Measurements from ENCODE around the gene ADM2.

Gene ADM2

DNA sequence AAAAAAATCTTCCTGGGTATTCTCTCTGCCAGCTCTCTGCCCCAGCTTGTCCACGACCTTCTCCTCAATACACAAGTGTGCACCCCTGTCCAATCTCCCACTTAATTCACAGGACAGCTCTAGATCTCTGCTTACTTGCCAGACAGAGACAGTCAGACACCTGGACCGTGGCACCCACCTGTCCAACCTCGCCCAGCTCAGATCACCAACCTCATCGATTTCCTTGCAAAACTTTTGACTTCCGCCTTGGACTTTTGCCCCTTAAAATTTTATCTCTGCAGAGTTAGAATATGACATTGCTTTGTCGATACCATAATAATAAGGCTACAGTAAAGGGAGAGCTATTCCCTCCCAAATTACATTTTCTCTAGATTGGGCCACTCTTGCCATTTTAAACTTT is 15.8 kb downstream of the ADM2 start:
- no peak overlapping the region for H3K4me3 ChIP-seq (ENCODE audit: low read length)
- H3K79me2 ChIP-seq (ENCODE audit: low read length) = no peaks in the 10 kb centered on the region
- H3F3A ChIP-seq (ENCODE audit: insufficient read depth, low read length) = peaks cover 9% of the 10 kb centered on the region; the same call in 1 of the 2 replicates
- H3K9ac ChIP-seq (ENCODE audit: low read length) = no peak overlapping the region
- H4K20me1 ChIP-seq (ENCODE audit: insufficient read depth, low read length) = no peaks in the 10 kb centered on the region
- no peaks in the 10 kb centered on the region for H3K27me3 ChIP-seq (replicated peaks; ENCODE audit: insufficient read depth, low read length)
- H3K36me3 ChIP-seq (replicated peaks; ENCODE audit: insufficient read depth, low read length) = no peaks in the 10 kb centered on the region
- no peak overlapping the region for H3K27ac ChIP-seq (ENCODE audit: low read length)
- no peak overlapping the region for H2AFZ ChIP-seq (ENCODE audit: low read length)
- H3K4me2 ChIP-seq (ENCODE audit: low read depth, low read length) = no peak overlapping the region
- no peak for TF ChIP-seq EZH2 (optimal IDR thresholded peaks at IDR 0.05; ENCODE audit: low read depth, low read length)
- TF ChIP-seq, protein P1, sequence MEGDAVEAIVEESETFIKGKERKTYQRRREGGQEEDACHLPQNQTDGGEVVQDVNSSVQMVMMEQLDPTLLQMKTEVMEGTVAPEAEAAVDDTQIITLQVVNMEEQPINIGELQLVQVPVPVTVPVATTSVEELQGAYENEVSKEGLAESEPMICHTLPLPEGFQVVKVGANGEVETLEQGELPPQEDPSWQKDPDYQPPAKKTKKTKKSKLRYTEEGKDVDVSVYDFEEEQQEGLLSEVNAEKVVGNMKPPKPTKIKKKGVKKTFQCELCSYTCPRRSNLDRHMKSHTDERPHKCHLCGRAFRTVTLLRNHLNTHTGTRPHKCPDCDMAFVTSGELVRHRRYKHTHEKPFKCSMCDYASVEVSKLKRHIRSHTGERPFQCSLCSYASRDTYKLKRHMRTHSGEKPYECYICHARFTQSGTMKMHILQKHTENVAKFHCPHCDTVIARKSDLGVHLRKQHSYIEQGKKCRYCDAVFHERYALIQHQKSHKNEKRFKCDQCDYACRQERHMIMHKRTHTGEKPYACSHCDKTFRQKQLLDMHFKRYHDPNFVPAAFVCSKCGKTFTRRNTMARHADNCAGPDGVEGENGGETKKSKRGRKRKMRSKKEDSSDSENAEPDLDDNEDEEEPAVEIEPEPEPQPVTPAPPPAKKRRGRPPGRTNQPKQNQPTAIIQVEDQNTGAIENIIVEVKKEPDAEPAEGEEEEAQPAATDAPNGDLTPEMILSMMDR (IDR thresholded peaks at IDR 0.05; ENCODE audit: low read length) = no peak
- no peak for TF ChIP-seq EZH2phosphoT487 (IDR thresholded peaks at IDR 0.05; ENCODE audit: low read length)
- no peak for DNase-seq
- no peaks in the 10 kb centered on the region for H3K9me3 ChIP-seq (replicated peaks; ENCODE audit: insufficient read depth, low read length)
- H3K9me2 ChIP-seq (replicated peaks; ENCODE audit: insufficient read depth, low read length) = no peaks in the 10 kb centered on the region
- H3K4me1 ChIP-seq (ENCODE audit: low read length) = no peaks in the 10 kb centered on the region

DNA sequence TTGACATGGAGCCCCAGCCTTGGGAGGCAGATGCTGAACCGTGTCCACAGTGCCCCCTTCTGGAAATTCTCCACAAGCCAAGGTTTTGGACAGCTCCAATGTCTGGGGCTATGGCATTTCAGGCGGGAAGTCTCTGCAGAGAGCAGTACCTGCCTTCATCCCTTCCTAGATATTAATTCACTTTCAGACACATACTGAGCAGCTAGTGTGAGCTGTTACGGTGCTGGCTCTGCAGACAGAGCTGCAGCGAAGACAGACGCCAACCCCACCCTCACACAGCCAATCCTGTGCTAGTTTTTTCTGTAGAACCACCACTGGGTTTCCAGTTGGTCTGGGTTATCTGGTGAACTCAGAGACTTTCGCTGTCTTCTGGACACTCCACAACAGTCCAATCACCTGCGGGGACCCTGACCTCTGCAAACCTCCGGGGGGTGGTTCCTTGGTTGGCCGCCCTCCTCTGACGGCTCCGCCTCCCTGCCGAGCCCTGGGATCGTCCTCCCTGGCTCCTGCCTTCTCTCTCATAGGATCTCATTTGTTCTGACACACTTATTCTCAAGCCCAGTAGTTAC is 17.1 kb downstream of the ADM2 start:
- no peaks in the 10 kb centered on the region for H3K9me2 ChIP-seq (replicated peaks; ENCODE audit: insufficient read depth, low read length)
- H2AFZ ChIP-seq (ENCODE audit: low read length) = 0 out of 2 replicates have a peak overlapping the region, but pooled peaks have one; percentile 22
- H3K27ac ChIP-seq (ENCODE audit: low read length) = no peak overlapping the region
- no peaks in the 10 kb centered on the region for H3K9me3 ChIP-seq (replicated peaks; ENCODE audit: insufficient read depth, low read length)
- H3F3A ChIP-seq (ENCODE audit: insufficient read depth, low read length) = peaks cover 9% of the 10 kb centered on the region; the same call in 1 of the 2 replicates
- H3K4me2 ChIP-seq (ENCODE audit: low read depth, low read length) = peak overlapping the region; percentile 49
- H3K79me2 ChIP-seq (ENCODE audit: low read length) = no peaks in the 10 kb centered on the region
- DNase-seq = peak; percentile 66
- no peaks in the 10 kb centered on the region for H4K20me1 ChIP-seq (ENCODE audit: insufficient read depth, low read length)
- no peaks in the 10 kb centered on the region for H3K4me1 ChIP-seq (ENCODE audit: low read length)
- TF ChIP-seq EZH2 (optimal IDR thresholded peaks at IDR 0.05; ENCODE audit: low read depth, low read length) (no peak), EZH2phosphoT487 (IDR thresholded peaks at IDR 0.05; ENCODE audit: low read length) (no peak)
- TF ChIP-seq, protein P1 (IDR thresholded peaks at IDR 0.05; ENCODE audit: low read length) = peak; percentile 67
- no peak overlapping the region for H3K4me3 ChIP-seq (ENCODE audit: low read length)
- no peak overlapping the region for H3K9ac ChIP-seq (ENCODE audit: low read length)
- no peaks in the 10 kb centered on the region for H3K27me3 ChIP-seq (replicated peaks; ENCODE audit: insufficient read depth, low read length)
- H3K36me3 ChIP-seq (replicated peaks; ENCODE audit: insufficient read depth, low read length) = no peaks in the 10 kb centered on the region

DNA sequence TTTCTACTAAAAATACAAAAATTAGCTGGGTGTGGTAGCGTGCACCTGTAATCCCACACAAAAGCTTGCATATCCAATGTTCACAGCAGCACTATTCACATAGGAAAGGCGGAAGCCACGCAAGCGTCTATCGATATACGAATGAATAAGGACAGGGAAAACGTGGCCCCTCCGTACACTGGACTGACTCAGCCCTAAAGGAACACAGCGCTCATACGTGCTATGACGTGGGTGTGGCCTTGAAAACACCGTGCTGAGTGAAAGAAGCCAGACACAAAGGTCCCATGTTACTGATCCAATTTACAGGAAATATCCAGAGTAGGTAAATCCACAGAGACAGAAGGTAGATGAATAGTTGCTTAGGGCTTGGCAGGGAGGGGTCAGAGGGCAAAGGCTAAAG is 19.1 kb downstream of the ADM2 start:
- H3K36me3 ChIP-seq (replicated peaks; ENCODE audit: insufficient read depth, low read length) = no peaks in the 10 kb centered on the region
- no peaks in the 10 kb centered on the region for H3K9me3 ChIP-seq (replicated peaks; ENCODE audit: insufficient read depth, low read length)
- peaks cover 9% of the 10 kb centered on the region; the same call in 1 of the 2 replicates for H3F3A ChIP-seq (ENCODE audit: insufficient read depth, low read length)
- DNase-seq = no peak
- no peak overlapping the region for H3K4me2 ChIP-seq (ENCODE audit: low read depth, low read length)
- peaks cover 9% of the 10 kb centered on the region for H3K79me2 ChIP-seq (ENCODE audit: low read length)
- no peak overlapping the region for H3K27ac ChIP-seq (ENCODE audit: low read length)
- TF ChIP-seq, protein P1 (IDR thresholded peaks at IDR 0.05; ENCODE audit: low read length) = no peak
- no peak overlapping the region for H3K4me3 ChIP-seq (ENCODE audit: low read length)
- no peaks in the 10 kb centered on the region for H3K27me3 ChIP-seq (replicated peaks; ENCODE audit: insufficient read depth, low read length)
- no peak overlapping the region for H2AFZ ChIP-seq (ENCODE audit: low read length)
- no peaks in the 10 kb centered on the region for H3K9me2 ChIP-seq (replicated peaks; ENCODE audit: insufficient read depth, low read length)
- no peak overlapping the region for H3K9ac ChIP-seq (ENCODE audit: low read length)
- no peaks in the 10 kb centered on the region for H4K20me1 ChIP-seq (ENCODE audit: insufficient read depth, low read length)
- H3K4me1 ChIP-seq (ENCODE audit: low read length) = no peaks in the 10 kb centered on the region
